CD4-positive, alpha-beta T cell treated with Interleukin-15 for 4 hours (primary cell): ENCODE results near the gene TTLL12.

Experiments used
- DNase-seq: peaks from one replicate; pipeline ENCODE4 v3.0.0-alpha.2; 2020; ENCODE audit warnings: low spot score

TTLL12 gene

DNA sequence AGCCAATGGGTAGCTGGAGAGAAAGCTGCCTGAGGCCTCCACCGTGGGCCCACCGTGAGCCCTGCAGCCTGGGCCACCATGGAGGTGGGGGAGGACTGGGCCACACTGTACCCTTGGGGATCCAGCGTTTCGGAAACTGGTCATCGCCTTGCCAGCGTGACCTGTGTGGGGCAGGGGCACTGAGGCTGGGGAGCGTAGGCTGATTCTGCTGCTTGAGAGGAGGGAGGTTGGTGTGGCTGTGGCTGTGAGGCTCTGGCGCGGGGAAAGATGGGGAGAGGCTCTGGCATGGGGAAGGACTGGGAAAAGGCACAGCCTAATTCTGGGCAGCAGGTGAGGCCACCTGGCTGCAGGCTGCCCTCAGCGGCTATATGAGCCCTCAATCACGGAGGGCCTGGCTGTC, 12.6 kb upstream of the TTLL12 start:
- DNase-seq, result no peak

DNA sequence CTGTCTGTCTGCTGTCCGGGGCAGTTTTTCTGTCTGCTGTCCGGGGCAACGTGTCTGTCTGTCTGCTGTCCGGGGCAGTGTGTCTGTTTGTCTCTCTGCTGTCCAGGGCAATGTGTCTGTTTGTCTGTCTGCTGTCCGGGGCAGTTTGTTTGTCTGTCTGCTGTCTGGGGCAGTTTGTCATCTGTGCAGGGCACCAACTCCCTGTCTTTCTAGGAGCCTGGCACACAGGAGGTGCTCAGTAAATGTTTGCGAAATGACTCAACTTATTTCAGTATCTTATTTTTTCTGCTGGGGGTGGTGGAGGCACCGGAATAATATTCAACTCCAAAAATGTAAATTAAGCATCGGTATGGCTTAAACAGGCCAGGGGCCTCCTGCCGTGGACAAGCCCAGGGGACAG, 12.0 kb upstream of the TTLL12 start:
- DNase-seq, result no peak

DNA sequence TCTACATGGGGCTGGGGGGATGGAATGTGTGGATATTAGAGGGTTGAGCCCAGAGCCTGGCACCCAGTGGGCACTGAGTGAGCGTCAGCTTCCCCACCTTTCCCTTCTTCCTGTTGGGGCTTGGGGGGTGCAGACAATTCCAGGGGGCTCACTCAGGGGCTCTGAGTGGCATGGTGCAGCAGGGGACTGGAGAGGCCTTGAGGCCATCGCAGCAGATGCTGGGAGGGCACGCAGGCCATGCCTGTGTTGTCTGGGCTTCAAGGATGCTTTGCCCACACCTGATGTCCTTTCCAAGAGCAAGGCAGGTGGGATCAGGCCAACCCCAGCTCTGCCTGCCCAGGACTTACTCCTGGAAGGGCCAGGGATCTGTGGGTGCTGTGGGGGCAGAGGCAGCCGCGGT, 11.2 kb upstream of the TTLL12 start:
- DNase-seq, result no peak

DNA sequence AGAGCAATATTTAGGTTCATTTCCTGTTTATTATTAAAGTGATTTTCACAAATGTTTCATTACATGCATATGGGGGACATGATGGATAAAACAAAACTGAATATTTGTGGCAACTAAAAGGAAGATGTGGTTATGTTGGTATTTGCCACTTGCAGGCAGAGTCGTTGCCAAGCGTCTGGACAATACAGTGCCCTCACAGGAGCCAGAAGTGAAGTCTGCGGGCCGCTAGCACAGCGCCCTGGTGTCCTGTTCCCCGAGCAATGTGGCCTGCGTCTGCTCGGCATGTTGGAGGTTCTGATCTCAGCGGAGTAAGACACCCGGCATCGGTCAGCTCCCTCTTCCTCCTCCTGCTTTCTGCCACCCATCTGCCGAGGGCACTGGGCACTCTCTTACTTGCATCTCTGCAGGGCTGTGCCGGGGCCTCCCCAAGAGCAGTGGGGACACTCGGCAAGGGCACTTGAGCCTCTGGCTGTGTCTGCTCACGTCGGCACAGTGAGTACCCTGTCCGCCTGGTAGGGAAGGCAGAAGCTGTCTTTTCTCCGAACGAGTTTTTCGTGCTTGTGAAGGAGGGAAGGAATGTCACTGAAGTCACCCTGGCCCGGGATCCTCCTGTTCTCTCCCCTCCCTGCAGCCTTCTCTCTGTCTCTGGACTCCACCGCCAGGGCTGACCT, 10.5 kb upstream of the TTLL12 start:
- no peak for DNase-seq

DNA sequence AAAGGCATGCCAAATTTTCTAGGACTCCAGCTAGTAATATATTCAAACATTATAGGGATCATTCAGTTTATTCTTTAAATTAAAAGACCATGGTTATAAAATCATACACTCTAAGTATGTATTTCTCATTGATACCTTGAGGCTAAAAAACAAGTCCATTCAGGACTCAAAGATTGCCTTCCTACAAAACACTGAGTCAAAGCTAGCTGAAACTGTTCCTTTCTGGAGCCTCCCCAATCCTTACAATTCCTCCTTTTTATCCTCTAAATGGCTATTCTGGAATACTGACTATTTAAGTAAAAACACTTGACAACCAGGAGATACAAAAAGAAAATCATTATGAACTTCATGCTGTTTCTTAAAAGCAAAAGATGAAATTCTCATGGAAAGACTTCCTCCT, 4.9 kb upstream of the TTLL12 start:
- DNase-seq, result no peak

DNA sequence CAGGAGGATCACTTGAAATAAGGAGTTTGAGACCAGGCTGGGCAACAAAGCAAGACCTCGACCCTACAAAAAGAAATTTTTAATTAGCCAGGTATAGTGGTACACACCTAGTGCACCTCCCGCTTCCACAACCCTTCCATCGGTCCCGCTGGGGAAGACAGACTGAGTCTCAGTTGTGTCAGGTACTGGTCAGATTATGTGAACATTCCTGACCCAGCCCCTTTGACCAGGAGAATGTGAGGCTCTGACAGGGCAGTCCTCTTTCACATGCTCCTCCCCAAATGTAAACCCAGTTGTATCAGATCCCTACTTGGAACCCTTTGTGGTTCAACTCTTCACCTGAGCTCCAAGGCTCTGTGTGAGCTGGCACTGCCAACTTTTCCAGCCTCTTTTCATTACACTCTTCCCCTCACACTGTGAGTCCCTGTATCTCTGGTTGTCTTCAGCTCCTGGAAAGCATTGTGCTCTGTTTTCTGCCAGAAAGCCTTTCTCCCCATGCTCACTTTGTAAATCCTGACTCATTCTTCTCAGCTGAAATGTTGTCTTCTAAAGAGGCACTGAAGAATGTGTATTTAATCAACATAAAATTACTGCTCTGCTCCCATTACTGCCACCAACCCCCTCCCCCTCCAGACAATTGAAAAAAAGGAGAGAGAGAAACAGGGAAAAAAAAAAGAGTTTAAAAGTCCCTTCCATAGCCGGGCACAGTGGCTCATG, 2.1 kb upstream of the TTLL12 start:
- DNase-seq, result no peak

DNA sequence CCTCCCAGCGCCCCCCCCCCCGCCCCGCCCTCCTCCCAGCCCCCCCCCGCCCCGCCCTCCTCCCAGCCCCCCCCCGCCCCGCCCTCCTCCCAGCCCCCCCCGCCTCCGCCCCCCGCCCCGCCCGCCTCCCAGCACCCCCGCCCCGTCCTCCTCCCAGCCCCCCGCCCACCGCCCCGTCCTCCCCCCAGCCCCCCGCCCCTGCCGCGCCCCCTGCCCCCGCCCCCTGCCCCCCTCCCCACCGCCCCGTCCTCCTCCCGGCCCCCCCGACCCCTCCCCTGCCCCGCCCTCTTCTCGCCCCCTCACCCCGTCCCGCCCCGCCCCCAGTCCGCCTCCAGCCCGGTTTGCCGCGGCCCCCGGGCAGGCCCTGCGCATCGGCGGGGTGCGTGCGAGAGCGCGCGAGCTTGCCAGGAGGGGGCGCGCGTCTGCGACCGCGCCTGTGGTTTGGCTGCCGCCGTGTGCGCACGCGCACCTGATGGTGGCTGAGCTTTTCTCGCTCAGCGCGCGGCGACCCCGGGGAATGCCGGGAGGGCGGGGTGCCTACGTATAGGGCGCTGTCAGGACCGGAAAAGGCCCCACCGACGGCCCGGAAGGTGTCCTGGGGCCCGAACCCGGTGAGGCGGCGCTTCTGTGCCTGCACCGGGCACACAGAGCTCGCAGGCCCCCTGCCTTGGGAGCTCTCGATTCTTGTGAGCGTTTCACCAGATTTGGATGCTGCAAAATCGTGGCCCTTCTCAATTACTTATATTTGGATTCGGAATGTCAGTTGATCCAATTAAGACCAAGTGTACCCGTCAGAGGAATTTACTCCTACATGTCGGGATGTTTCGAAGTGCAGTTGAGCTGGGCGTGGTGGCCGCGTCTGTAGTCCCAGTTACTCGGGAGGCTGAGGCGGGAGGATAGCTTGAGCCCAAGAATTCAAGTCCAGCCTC, 501 bp upstream of the TTLL12 start:
- peak; percentile 97 for DNase-seq

DNA sequence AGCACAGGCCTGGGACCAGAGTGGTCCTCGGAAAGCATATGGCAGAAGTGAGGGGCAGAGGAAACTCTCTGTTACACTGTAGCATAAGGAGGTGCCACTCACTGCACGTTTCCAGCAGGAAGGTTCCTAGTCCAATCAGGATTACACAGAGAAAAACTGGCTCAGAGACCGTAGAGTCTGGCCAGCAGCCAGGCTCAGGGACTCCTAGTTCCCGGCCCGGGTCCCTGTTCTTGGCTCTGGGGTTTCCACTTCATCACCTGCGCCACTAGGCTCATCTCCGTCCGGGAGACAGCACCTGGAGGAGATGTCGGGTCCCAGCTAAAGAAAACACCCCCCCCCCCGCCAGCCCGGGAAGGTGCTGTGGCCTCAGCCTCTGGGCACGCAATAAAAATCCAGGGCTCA, 1.1 kb downstream of the TTLL12 start:
- DNase-seq, result no peak

DNA sequence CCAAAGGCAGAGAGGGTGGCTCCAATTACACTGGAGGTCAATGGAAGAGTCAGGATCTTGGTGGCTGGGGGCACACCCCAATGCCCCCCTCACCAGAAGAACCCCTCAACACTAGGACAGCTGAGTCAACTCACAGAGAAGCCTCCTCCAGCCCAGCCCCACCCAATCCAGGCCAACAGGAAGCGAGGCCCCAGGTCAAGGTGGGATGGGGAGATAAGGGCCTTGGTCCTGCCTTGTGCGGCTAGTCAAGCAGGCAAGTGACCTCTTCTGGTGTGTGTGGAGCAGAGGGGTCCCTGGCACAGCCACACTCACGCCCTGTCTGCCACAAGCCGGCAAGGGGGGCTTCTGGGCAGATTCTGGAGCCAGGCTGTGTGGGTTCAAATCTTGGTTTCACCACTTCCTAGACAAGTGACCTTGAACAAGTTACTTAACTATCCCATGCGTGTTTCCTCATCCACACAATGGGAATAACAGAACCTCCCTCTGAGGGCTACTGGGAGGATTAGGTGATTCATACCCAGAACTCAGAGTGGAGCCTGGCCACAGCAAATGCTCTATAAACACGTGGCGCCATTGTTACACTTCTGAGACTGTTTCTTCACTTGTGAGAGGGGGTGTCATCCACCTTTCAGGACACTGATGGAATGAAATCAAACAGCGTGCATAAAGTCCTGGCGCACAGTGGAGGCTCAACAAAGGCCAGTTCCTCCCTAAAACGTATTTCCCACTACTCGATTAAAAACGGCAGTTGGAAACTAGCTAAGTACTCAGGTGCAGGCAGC, 3.2 kb downstream of the TTLL12 start:
- no peak for DNase-seq

DNA sequence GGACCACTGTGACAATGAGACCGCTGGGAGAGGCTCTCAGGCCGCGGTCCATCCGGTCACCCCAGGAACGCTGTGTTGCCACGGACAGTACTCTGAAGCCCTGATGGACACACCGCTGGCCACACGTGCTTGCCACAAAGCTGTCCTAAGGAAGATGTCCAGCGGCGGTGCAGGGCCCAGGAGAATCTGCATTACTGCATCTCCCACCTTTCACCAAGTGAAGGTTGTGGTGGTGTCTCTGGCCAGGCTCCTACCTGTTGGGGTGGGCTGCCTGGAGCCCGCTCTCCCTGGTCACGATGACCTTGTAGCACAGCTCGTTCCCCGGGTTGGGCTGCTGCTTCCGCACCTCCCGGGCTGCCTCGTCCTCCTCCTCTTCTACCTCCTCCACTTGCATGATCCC, 4.2 kb downstream of the TTLL12 start:
- DNase-seq, result no peak

DNA sequence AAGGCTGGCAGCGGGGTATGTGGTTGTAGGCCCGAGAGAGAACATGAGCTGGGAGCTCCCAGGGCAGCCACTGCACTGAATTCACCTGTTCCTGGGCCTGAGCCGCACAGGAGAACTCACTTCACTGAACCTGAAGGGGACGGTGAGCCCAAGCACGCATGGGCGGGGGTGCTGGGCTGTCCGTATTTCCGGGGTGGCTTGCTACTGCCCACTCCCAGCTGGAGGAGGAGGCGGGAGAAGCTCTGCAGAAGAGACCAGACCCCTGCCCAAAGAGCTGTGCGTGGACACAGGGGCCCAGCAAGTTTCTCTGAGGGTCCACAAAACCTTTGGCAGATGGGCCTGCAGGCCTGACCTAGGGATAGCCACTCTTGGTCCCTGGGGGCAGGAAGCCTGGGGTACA, 4.8 kb downstream of the TTLL12 start:
- DNase-seq, result no peak

DNA sequence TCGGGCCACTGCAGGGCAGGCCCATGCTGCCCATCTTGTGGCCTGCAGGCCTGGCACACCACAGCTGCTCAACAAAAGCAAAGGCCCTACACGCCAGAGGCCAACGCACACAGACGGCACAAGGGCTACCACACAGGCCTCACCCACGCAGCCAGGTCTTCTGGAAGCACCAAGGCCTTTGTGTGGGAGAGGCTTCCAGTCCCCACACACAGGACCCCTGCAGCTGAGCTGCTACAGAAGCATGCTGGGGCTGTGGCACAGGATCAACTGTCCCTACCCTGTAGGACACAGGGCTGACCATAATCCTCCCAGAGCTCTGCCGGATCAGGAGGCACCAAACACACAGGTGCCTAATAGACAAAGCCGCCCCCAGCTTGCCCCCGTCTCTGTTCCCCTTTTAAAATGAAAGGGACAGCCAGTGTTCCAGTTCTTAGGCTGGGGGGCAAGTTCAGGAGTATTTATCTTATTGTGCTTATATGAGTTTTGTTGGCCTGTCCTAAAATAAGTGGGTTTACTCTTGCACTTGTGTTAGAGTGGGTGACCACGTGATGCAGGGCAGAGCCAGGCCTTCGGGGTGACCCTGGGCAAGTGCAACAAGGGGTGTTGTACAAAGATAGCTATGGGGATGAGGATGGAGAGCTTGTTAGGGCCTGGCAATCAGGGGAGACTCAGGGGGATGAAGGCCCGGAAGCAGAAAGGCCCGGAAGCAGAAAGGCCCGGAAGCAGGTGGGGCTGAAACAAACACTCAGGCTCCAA, 5.4 kb downstream of the TTLL12 start:
- no peak for DNase-seq

DNA sequence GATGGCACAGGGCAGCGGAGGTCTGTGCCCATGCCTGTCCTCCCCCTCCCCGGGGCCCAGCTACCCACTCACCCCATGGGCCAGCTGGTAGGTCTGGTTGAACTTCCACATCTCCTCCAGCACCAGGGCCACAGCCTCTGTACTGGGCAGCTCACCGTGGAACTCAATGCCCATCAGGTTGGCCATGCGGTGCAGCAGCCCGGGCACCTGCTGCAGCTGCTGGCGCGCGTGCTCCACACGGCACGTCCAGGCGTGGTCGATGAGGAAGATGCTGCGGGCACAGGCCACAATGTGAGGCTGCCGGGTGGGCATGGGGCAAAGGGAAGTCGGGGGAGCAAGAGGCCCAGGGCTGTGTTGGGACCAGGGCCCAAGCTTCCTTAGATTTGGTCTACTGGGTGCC, 6.3 kb downstream of the TTLL12 start:
- no peak for DNase-seq

DNA sequence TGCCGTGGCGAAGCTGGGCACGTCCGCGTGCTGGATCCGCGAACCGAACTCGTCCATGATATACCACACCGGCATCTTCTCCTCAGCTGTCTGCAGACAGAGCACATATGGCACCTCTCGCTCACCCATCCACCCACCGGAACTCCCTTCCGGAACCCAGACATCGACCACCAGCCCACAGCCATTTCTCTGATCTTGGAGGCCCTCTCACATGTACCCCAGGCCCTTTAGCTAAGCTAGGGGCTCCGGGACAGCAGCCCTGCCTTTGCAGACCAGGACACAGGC, 7.1 kb downstream of the TTLL12 start:
- DNase-seq, result no peak

DNA sequence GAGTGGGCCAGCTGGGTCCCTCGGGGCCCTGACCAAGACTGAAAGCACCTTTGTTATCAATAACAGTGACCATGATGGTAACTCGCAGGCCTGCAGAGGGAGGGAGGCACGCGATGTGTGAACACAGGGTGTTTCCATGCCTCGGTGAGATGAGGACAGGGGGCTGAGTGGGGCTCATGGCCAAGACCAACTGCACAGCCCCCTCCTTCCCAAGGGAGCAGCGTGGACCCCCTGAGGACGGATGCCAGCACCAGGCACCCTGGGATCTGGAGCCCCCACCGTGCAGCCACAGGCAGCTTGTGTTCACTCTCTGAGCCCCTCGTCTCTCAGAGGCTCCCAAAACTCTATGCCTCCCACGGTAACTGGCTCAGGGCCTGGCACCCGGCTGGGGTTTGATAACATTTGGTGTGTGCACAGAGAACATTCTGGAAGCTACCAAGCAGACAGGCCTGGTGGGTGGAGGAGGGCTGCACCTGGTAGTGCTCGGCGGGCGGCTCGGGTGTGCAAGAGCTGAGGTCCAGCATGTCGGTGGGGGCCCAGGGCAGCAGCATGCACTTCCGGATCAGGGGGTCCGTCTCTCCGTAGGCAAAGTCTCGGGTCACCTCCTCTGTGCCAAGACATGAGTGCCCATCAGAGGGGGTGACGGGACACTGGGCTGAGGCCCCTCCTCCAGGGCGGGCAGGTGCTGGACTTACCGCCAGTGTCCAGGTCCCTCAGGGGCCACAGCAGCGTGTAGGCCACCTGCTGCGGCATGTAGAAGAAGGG, 7.6 kb downstream of the TTLL12 start:
- no peak for DNase-seq

DNA sequence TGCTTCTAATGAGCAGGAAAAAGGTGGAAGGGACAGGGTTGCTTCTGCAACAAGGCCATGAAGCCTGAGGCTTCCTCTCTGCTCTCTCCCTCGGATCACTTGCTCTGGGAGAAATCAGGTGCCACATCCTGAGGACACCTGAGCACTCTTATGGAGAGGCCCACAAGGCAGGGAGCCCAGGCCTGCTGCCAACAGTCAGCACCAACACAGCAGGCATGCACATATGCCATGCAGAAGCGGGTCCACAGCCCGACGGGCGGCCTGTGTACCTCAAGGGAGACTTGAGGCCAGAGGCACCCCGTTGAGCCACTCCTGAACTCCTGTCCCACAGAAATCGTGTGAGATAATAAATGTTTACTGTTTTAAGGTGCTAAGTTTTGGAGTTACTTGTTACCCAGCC, 9.5 kb downstream of the TTLL12 start:
- DNase-seq, result no peak

DNA sequence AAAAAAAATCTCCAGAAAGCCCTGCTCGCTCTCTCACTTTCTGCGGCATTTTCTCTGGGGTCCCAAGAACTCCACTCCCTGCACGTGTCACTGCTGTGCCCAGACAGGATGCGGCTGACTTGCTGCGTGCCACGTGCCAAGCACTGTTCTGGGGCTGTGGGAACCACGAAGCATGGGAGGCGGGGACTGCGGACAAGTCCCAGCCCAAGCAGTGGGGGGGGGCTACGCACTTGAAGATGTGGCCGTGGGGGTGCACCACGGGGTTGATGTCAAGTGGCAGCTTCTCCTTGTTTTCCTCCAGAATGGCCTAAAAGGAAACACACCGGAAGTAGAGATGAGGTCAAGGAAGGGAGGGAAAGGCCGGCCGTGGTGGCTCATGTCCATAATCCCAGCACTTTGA, 10.8 kb downstream of the TTLL12 start:
- no peak for DNase-seq

DNA sequence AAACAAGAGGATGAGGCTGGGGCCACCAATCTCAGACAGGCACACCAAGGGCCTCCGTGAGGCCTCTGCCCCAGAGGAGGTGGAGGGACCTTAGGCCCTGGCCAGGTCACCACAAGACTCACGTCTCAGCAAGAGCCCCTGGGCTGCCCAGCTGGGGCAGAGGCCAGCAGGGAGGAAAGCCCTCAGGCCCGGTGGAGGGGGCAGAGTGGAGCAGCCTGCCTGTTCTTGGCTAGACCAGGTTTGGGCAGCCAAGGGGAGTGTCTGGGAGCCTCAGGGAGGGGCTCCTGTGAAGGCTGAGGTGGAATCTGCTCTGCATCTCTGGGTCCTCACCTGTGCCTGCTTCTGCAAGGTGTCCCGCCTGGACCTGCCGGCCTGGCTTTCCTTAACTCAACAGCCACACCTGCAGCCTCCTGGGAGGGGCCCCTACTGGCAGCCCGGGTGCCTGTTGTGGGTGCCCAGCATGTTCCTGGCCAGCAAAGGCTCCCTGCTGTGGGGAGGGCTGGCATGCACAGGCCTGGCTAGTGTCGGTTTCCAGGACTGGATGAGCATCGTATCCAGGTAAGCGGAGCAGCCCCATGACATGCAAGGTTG, 11.9 kb downstream of the TTLL12 start:
- DNase-seq, result no peak

DNA sequence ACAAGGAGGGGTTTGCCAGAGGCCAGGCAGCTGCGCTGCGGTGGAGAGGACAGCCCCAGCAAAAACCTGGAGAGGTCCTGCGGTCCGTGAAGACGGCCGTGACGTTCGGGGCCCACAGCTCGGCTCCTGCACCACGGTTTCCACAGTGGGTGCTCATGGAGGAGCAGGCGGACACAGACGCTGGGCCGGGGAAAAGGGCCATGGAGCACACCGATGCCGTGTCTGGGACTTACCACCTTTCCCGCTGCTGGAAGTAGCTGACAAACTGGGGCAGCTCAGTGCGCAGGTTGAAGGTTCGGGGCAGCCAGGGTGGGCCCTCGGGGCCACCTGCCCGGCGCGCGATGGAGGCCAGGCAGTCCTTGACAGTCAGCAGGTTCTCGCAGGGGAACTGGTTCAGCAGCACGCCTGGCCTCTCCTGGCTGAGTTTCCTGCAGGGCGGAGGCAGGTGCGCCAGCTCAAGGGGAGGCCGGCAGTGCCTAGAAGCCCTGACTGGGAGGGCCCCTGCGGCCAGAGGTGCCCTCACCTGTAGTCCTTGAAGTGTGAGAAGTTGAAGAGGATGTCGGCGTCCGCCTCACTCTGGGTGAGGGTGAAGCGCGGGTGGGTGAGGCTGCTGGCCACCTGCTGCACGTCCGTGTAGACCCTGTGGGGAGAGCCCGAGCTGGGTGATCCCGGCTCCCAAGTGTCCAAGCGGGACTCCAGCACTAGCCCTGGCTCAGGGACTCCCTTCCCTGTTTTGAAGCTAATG, 12.8 kb downstream of the TTLL12 start:
- DNase-seq, result no peak

DNA sequence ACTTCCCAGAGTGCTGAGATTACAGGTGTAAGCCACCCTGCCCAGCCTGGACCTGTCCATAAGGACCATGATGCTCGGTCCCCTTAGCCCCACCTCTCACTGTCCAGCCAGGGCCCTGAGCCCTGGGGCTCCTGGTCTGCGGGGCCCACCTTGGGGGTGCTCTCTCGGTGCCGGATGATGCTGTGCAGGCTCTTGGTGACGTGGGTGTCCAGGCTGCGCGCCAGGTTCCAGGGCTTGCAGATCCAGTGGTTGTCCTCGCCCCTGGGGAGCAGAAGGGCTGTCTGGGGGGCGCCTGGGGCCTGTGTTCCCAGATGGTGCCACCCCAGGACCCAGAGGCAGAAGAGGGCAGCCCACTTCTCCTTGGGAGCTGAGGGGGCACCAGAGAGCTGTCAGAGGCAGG, 13.4 kb downstream of the TTLL12 start:
- no peak for DNase-seq
